ENCODE measurements around the gene KRT40.
"Not testable (repeated sequence)": the region's sequence is repeated elsewhere in the genome, so short reads cannot be mapped to it uniquely, and the experiment has no call there.

Gene KRT40

DNA sequence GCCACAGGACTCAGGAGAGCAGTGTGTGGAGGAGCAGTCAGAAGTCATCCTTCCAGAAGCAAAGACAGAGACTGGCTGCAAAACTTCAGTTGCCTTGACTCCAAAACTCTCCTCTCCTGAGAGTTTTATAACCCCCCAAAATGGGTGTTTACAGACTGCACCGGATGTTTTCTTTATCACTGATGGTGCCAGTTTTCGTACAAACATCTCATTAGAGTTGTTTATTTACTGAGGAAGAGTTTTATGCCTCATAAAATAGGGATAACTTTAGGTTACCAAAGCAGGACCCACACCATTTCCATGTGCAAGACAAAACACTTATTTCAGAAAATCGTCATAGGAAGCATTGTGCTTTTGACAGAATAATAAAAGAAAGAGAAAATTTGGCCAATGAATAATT, at the start of gene KRT40:
Gene KRT40, minus strand, starts transcription at position 101 of the 400 bp plus-strand sequence. Its CDS starts 53 bp downstream, at position 48.
- no peak for DNase-seq

DNA sequence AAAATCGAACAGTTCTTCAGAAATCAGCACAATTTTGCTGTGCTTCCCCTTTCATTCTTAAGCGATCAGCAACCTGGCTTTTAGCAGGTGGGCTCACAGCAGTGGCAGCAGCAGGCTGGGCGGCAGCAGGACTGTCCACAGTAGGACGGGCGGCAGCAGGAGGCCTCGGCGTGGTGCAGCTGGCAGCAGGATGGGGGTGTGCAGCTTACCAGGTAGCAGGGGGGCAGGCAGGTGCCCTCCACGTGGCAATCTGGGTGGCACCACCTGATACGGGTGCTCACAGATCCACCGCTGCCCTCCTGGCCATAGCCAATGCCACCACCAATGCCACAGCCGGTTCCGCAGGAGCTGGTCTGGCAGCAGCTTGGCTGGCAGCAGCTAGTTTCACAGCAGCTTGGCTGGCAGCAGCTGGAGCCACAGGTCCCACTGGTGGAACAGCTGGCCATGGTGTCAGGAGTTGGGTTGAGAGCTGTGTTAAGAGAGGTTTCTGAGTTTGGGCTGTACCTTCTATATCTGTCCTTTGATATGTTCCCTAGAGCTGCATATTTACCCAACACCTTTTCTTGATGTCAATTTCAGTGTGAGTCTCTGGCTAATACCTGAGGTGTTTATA, 45.6 kb upstream of the KRT40 start, which contains the start of gene KRTAP1-4:
Gene KRTAP1-4, minus strand, starts transcription at position 563 of the 613 bp plus-strand sequence. Its CDS starts 117 bp downstream, at position 446.
- DNase-seq = no peak

DNA sequence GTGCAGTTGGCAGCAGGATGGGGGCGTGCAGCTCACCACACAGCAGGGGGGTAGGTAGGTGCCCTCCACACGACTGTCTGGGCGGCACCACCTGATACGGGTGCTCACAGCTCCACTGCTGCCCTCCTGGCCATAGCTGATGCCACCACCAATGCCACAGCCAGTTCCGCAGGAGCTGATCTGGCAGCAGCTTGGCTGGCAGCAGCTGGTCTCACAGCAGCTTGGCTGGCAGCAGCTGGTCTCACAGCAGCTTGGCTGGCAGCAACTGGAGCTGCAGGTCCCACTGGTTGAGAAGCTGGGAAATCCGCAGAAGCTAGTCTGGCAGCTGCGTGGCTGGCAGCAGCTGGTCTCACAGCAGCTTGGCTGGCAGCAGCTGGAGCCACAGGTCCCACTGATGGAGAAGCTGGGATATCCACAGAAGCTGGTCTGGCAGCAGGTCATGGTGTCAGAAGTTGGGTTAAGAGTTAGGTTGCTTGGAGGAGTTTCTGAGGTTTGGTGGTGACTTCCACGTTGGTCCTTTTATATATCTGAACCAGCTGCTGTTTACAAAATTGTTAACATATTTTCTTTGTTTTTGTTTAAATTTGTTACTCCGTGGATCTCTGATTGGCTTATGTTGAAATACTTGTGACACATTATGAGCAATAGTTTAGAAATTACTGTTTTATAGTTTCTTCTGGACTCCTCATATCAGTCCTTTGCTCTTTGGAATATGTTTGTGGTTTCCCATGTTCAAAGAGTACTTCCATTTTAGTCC, 42.8 kb upstream of the KRT40 start, which contains the start of gene KRTAP1-5:
Gene KRTAP1-5, minus strand, starts transcription at position 494 of the 757 bp plus-strand sequence. Its CDS starts 53 bp downstream, at position 441.
- DNase-seq = no peak

DNA sequence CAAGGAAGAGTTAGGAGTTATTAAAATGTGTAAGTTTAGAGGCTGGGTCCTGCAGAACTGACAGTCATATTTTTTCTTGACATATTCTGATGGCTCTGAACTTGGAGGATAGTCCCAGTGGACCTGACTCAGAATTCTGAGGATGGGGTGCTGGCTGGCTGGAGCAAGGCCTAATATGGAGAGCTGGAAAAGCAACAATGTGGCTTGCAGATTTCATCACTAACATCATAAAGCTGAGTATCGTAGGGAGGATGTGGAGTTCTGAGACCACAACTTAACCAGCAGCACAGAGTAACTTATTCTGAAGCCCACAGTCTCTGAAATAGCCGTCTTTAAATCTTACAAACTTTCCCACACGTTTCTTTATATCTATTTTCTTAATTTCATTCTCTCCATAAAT, 40.6 kb upstream of the KRT40 start:
- DNase-seq = no peak

DNA sequence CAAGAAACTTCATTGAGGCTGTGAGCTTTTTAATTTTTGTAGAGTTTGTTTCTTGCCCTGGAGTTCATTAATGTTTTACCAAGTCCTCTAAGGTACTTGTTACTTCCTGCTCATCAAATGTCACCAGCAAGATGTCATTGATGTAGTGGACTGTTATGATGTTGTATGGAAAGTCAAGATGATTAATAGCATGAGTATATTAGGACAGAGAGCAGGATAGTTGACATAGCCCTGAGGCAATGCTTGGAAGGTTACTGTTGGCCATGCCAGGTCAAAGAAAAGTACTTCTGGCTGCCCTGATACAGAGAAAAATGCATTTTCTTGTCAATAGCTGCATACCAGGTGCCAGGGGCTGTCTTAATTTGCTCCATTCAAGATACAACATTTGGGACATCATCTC, 36.2 kb upstream of the KRT40 start:
- DNase-seq = no peak

DNA sequence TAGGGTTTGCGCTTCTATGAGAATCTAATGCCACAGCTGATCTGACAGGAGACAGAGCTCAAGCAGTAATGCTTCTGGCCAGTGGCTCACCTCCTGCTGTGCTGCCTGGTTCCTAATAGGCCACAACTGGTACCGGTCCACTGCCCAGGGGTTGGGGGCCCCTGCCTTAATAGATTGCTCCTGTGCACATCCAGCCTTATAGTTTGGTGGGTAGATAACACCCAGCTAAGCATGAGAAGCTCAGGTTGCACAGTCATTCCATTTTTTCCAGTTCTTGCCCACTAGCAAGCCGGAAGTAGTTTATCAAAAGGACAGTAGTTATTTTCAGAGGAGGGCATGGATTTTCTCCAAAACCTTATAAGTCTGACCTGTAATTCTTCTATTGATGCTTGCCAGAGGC, 35.3 kb upstream of the KRT40 start:
- DNase-seq = no peak

DNA sequence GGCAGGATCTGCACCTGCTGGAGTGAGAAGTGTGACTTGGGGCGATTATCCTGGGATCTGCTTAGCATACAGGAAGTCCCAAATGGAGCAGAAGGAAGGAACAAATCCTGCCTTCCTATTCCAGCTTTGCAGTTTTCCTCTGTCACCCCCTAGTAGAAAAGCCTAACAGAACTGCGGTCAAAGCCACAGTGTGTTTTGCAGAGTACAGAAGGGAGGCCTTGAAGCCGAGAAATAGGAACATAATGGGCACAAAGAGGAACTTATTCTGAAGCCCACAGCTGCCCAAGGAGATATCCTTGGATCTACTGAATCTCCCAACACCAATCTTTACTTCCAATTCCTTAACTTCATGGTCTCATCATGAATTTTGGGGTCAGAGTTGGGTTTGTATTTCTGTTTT, 34.4 kb upstream of the KRT40 start:
- no peak for DNase-seq

DNA sequence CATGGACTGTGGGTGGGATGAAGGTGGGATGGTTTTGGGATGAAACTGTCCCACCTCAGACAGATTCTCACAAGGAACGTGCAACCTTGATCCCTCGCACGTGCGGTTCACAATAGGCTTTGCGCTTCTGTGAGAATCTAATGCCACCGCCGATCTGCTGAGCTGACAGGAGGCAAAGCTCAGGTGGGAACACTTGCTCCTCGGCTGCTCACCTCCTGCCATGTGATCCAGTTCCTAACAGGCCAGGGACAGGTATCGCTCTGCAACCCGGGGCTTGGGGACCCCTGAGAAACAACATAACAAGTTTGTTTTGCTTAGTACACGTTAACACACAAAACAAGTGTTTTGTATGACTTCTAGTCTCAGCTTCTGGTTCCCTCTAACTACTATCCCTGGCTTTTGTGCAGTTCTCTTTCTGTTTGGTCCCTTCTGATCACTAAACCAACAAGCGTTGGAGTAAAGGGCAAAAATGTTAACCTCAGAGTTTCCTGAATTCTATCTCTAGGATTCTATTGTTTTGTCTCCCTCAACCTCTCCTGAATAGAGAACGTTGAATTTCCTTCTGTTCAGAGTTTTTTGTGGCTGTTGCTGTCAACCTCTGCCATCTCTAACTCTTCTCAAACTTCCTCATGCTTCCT, 32.6 kb upstream of the KRT40 start:
- no peak for DNase-seq

DNA sequence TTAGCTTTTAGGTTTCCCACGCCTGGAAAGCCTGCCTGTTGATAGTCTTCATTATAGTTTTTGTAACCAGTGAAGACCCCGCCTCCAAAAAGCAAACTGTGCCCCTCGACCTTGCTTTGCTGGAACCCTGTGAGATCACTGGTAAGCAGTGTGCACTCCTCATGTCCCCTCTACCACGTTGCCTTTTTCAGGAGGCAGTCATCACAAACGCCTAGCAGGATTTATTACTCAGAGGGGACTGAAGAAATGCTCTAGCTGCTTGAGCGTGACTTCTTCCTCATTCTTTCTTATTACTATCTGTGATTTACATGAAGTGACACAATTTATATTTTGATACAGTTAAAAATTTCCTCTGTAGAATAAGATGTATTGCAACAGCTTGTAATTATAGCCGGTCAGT, 31.3 kb upstream of the KRT40 start:
- DNase-seq = no peak

DNA sequence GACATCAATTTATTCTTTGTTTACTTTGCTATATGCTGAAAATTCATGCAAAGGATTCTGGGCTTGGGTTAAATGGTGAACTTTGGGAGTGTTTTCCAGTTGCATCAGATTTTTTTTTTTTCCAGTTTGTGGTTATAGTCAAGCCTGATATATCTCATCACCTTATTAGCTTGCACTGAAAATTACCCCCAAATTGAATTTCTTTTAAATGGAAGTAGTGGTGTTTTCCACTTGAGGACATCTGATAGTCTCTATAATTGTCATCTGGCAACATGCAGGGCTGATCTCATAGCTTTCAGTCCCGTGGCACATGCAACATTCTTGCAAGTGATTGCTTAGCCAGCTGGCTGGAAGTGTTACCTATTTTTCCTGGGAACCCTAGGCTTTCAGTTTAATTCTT, 29.5 kb upstream of the KRT40 start:
- DNase-seq = no peak

DNA sequence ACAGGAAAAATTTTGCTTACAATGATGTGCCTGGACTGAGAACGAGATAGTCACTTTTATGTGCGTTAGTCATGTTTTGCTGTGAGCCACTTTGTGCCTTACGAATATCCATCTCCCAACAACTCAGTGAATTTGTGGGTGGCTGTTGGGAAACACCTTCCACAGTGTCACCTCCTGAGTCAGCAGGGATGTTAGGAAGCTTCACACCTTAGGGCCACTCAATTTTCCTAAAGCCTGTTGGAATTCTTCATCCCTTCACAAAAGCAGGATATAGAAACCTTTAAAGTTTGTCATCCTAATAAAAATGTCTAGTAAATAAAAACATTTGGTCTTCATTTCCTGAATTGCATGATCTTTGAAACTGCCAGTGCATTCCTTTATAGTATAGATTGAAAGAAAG, 29.1 kb upstream of the KRT40 start:
- no peak for DNase-seq

DNA sequence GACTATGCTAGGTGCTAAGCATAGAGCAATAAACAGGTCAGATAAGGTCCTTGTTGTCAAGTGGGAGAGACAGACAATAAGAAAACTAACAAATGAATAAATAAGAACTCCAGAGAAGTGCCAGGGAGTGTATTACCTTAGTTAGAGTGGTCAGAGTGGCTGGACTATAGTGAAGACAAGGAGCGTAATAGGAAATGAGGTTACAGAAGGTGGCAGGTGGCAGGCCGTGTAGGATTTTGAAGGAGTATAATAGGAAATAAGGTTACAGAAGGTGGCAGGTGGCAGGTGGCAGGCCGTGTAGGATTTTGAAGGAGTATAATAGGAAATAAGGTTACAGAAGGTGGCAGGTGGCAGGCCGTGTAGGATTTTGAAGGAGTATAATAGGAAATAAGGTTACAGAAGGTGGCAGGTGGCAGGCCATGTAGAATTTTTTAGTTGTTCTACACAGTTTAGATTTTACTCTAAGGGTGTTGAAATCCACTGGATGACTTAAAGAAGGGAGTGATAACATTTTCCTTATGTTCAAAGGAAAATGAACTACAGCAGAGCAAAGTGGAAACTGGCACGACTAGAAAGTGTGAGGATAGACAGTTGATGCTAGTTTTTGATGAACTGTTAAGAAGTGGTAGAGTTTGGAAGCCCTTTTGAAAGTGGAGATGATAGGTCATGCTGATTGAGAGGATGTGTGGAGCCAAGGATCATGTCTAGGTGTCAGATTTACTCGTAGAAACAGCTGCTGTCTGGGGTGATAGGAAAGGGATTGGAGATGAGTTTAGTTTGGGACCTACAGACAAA, 28.4 kb upstream of the KRT40 start:
- no peak for DNase-seq

DNA sequence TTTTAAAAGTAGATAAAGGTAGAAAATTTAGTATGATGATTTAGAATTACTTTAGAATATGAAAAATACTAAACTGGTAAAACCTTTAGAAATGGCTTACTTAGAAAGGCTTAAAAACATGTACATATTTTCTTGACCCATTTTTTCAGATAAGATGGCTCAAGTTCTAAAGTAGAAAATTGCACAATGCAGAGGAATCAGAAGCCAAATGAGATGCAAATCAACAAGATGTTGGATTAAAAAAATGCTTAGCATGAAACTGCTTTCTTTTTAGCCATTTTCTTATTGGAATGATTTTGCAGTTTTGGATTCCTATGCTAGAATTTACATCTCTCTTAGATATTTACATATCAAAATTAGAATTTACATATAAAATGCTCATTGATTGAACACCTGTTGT, 26.3 kb upstream of the KRT40 start:
- DNase-seq = no peak

DNA sequence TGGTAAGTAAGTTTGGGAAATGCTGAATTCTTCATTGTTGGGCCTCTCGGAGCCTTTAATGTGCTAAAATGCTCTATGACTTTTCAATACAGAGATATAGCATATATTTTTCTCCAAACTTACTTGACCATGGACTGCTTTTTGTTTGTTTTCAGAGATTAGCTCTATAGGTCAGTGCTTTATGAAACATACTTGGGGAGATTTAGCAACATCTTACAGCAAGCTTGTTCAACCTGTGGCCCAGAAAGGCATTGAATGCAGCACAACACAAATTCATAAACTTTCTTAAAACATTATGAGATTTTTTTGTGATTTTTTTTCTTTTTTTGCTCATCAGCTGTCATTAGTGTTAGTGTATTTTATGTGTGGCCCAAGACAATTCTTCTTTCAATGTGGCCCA, 25.8 kb upstream of the KRT40 start:
- DNase-seq = no peak

DNA sequence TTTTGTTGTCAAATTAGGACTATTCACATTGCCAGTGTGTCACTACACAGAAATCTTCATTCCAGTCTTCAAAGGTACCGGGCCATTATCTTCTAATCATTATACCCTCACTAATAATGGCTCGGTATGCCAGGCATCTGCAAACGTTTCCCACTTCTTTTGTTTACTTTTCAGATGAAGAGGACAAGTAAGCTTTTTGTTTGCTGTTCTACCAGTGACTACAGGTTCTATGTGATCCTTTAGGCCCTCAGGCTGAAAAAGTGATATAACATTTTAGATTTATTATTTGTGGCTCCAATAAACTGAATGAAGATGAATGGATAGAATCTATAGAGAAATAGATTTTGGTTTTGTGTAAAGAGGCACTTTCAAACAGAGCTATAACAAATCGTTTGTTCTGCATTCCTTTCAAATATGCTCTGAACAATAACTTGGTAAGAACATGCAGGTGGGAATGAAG, 25.2 kb upstream of the KRT40 start:
- DNase-seq = no peak

DNA sequence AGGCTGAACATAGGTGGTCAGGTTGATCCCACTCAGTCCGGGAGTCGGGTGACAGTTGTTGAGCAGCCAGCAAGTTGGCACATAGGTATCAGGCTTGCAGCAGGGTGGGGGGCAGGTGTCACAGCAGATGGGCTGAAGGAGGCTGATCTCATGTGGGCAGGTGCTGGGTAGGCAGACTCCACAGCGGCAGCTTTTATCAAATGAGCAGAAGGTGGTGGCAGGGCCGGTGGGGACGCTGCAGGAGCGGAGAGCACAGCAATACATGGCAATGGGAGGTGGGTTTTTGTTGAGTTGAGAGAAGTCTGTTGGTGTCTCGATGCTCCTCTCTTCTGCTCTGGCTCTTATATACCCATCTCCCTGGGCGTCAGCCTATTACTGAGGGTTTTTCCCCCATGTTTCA, 24.7 kb upstream of the KRT40 start, which contains the start of gene KRTAP3-1:
Gene KRTAP3-1, minus strand, starts transcription at position 318 of the 400 bp plus-strand sequence. Its CDS starts 54 bp downstream, at position 264.
- DNase-seq = no peak

DNA sequence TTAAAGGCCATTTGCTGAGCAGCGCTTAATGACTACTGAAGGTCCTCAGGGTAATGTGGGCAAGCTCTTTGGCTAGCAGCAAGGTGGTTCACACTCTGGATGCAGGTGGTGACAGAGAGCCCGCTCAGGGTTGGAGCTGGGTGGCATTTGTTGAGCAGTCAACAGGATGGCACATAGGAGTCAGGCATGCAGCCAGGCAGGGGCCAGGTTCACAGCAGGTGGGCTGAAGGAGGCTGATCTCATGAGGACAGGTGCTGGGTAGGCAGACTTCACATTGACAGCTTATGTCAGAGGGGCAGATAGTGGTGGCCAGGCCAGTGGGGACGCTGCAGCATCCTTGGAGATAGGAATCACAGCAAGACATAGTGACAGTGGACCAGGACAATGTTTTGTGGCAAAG, 20.3 kb upstream of the KRT40 start:
- no peak for DNase-seq

DNA sequence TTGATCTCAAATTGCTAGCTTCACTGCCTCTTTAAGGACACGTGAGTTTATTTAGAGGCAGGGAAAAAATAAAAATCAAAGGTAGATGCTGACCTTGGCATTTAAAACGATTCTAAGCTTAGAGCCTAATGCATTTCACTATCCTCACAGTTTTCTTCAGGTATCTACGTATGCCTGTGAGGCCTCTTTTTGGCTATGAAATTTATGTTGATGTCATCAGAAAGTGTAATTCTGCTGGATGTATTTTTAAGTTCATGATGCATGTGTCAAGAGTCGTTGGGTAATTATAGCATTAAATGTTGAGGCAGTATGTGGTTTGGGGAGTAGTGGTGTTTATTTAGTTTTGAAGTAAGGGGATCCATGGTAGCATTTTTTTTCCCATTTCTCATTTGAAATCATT, 19.8 kb upstream of the KRT40 start:
- no peak for DNase-seq

DNA sequence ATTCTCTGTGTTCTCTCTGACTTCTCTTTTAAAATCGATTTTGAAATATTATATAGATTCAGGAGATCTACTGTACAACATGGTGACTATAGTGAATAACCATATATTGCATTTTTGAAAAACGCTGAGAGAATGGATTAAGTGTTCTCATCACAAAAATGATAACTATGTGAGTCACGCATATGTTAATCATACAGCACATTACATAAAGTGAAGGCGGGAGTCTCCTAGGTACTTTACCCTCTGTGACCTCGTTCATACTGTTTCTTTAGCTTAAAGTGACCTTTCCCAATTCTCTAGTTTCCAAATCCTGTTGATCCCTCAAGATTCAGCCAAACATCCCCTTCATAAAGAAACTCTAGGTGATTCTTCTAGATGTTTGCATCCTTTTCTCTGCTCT, 18.7 kb upstream of the KRT40 start:
- DNase-seq = no peak

DNA sequence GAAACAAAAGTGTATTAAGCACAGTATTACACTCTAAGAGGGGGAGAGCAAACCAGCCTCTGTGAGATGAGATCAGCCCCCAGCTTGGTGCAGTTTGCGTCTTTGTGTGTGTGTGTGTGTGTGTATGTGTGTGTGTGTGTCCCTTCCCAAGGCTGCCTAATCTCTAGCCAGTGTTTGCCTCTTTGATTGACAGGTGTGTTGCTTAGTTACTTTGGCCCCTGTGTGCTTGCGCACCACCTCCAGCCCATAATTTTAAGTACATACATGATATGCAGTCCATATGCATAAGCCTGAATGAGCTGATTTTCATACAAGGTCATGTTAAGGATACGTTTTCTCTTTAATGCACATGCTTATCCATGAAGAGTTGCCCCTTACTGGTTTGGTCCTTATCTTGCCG, 17.7 kb upstream of the KRT40 start:
- no peak for DNase-seq

DNA sequence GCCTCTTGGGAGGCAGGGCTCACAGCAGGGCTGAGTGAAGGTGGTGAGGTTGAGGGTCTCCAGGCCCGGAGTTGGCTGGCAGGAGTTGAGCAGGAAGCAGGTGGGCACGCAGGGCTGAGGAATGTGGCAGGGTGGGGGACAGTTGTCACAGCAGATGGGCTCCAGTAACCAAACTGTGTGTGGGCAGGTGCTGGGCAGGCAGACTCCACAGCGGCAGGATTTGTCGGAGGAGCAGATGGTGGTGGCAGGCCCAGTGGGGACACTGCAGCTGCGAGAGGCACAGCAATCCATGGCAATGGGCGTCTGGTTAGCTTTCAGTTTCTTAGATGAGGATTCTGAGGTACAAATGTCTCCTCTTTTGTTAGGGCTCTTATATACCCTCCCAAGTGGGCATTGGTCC, 15.4 kb upstream of the KRT40 start, which contains the start of gene KRTAP3-2:
Gene KRTAP3-2, minus strand, starts transcription at position 344 of the 400 bp plus-strand sequence. Its CDS starts 53 bp downstream, at position 291.
- DNase-seq = not testable (repeated sequence)

DNA sequence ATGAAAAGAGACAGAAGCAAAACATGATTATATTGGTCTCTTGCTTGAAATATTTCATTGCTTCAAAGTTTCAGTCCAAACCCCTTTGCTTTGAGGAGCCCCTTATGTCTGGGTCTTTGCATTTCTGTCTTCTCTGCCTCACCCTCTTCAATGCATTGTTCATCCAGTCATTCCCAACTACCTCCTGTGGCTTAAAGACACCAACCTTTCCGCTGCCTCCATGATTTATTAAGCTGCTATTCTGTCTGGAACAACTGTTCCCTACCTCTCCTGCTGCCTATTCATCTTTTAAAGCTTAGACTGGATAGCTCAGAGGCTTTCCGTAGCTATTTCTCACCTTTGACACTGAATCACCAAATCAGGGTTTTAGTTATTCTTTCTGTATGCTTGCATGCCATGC, 13.2 kb upstream of the KRT40 start:
- no peak for DNase-seq

DNA sequence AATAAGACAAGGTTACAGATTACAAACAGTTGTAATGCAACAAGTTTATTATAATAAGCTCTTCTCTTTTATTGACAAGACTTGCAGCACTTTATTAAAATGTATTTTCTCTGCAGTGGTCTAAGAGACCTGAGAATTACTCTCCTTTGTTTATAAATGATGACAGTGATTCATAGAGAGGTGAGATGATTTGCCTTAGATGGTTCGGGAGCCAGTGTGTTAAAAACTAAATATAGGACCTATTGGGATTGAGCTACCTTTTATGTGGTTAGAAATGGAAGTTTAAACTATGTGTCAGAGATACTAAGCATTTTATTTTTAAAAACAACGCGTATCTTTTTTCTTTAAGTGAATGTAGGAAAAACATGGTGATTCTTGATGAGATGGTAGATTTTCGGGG, 12.7 kb upstream of the KRT40 start:
- no peak for DNase-seq

Data from activated CD8-positive, alpha-beta memory T cell treated with anti-CD3 and anti-CD28 coated beads, Interleukin-2, amount 50 U/mL, for 4 hours (primary cell).